ENCODE data around the gene PIGH.
"Not testable (repeated sequence)": the region's sequence is repeated elsewhere in the genome, so short reads cannot be mapped to it uniquely, and the experiment has no call there.

Gene PIGH

DNA sequence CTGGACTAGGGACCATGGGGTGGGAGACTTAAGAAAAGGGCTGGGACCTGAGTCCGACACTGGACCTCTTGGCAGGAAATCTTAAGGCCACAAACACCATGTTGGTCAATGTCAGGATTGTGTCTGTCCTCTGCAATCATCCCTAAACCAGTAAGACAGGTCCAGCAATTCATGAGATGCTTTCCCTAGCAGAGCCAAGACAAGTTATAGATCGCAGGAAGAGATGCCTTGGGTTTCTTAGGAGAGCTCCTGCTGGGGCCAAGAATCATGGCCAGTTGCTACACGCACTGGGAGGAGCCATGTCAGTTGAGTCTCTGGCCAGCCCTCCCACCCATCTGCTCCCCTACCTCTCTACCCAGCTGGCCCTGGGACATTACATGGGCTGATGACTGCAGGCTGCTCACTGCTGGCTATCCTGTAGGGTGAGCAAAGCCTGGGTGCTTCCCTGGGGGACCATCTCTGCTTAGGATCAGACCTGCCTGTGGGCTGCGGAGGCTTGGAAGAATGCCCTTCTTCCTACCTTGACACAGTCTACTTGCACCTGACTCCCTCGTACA is 52.8 kb downstream of the PIGH start:
- DNase-seq: no peak

DNA sequence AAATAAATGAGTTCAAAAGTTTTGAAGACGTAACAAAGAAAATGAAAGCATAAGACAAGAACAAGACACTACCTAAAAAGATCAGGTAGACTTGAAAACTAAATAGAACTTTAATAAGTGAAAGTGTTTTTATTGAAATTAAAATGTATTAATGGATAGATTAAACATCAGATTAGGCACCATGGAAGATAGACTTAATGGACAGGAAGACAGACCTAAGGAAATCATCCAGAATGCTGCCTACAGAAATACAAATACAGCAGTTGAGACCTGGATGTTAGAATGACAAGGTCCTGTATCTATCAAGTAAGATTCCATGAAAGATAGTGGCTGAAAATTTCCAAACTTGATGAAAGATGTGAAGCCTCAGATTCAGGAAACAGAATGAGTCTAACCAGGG is 55.5 kb downstream of the PIGH start:
- DNase-seq: no peak

DNA sequence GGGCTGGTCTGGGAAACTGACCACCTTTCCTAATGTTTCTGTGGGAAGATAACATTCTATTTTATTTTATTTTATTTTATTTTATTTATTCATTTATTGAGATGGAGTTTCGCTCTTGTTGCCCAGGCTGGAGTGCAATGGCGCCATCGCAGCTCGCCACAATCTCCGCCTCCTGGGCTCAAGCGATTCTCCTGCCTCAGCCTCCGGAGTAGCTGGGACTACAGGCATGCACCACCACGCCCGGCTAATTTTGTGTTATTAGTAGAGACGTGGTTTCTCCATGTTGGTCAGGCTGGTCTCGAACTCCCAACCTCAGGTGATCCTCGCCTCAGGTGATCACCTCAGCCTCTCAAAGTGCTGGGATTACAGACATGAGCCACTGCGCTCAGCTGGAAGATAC is 57.4 kb downstream of the PIGH start:
- not testable (repeated sequence) for DNase-seq

DNA sequence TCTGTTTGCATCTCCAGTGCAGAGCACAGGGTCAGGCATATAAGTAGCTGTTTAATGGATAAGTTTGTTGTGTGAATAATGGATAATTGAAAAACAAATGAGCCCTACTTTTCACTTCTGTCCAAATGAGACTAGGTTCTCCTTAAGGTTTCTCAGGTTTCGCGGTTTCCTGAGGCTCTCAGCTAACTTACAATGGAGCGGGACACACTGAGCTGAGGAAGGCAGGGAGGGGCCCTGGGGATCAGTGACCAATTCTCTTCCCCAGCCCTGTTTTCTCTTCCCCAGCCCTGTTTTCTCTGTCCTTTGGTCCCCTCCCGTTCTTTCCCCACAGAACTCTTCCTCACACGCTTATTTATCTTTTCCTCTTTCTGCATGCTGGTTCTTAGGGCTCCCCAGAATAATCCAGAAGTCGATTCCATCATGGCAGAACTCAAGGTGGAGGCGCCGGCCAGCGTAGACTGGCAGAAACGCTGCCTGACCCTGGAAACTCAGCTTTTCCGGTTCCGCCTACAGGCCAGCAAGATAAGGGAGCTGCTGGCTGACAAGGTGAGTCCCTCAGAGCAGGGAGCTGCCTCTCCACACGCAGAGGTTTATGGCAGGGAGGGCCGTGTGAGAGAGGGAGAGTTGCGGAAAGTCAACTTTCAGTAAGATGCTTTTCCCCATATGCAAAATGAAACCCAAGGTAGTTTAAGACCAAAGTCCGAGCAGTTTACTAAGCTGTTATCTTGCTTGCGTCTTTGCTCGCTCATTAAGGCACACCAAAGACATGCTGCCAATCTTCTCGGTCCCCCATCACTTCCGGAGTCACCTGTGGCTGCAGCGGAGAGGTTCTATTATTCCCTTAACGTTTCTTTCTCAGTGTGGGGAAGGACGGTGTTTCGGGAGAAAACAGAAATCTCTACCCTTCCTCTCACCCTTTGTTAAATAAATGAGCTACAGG is 58.4 kb downstream of the PIGH start:
- peak; percentile 38 to 46 for DNase-seq

Measured in activated T-cell treated with anti-CD3 and anti-CD28 coated beads, Interleukin-2, amount 50 U/mL, for 48 hours (primary cell).